K562 (cell line): ENCODE measurements around the gene SUCLG1. TPM values are rescaled to one million over a fixed set of nuclear protein-coding genes. Genes with fewer than 3 reads are reported as not detected.

Experiments
- CHCHD3 ChIP-seq: fragments of 250-450 bp; sonication (Bioruptor Pico); IDR thresholded peaks from 2 replicates; pipeline ENCODE4 v2.1.2; 2022; ENCODE audit warnings: mild to moderate bottlenecking
- PHF8 ChIP-seq: fragments of 200-600 bp; sonication (generic); IDR thresholded peaks from 2 replicates; pipeline ENCODE4 v1.6.1; 2012; ENCODE audit warnings: mixed run types, mild to moderate bottlenecking, inconsistent platforms, low read length, moderate library complexity, borderline replicate concordance
- PTTG1 ChIP-seq: fragments of 450-650 bp; IDR thresholded peaks from 2 replicates; pipeline ENCODE4 v1.6.1; 2016; ENCODE audit warnings: low read depth, mild to moderate bottlenecking, missing genetic modification characterization, missing compliant biosample characterization
- RBM14 ChIP-seq: fragments of 200-400 bp; formaldehyde crosslinking; IDR thresholded peaks from 2 replicates; pipeline ENCODE4 v1.6.1; 2018; ENCODE audit warnings: low read depth, mild to moderate bottlenecking, low read length, moderate library complexity, borderline replicate concordance; ENCODE audit not compliant: insufficient read depth
- RFX7 ChIP-seq: fragments of 250-450 bp; sonication (Bioruptor Pico); IDR thresholded peaks from 2 replicates; pipeline ENCODE4 v1.5.1; 2021; ENCODE audit warnings: mild to moderate bottlenecking
- SIN3A ChIP-seq, 2 experiments: fragments of 150-350 bp in 1 of 2; IDR thresholded peaks; 2 replicates each; pipeline ENCODE4 v1.6.1; 2011 to 2016; ENCODE audit warnings: borderline replicate concordance in 2 of 2, low read depth in 2 of 2, low read length in 2 of 2, mild to moderate bottlenecking in 2 of 2, moderate library complexity in 2 of 2; ENCODE audit not compliant: control insufficient read depth in 1 of 2
- SMAD1 ChIP-seq: fragments of 150-350 bp; IDR thresholded peaks from 2 replicates; pipeline ENCODE4 v1.6.1; 2014; ENCODE audit warnings: low read length, low read depth; ENCODE audit not compliant: partially characterized antibody
- SMARCC2 ChIP-seq: fragments of 450-650 bp; IDR thresholded peaks from 2 replicates; pipeline ENCODE4 v1.6.1; 2017; ENCODE audit warnings: antibody characterized with exemption, moderate library complexity, mild to moderate bottlenecking, low read depth
- STAT5B ChIP-seq: fragments of 250-450 bp; sonication (Bioruptor Pico); IDR thresholded peaks from 2 replicates; pipeline ENCODE4 v1.8.0; 2021; ENCODE audit warnings: mild to moderate bottlenecking, inconsistent platforms
- XRCC5 ChIP-seq: fragments of 200-400 bp; formaldehyde crosslinking; IDR thresholded peaks from 2 replicates; pipeline ENCODE4 v1.6.1; 2017; ENCODE audit warnings: low read depth, mild to moderate bottlenecking, low read length
- polyA plus RNA-seq, 8 experiments: library from polyadenylated mRNA; depleted of rRNA in 4 of 8; stranded (reverse) in 5 of 8; unstranded in 3 of 8; fragments of >200 nt; fragmentation: Nextera tagmentation in 2 of 8; fragmentation: Illumina TruSeq in 1 of 8; extraction: Ambion mirVana in 2 of 8; extraction: Trizol in 1 of 8; gene quantifications; 2 replicates each; pipeline versions ENCODE4 v1.2.1 to v1.2.3, GENCODE V29; 2011 to 2014; ENCODE audit warnings: inconsistent platforms in 1 of 8, missing spikeins in 1 of 8
- total RNA-seq, 7 experiments: library from RNA; depleted of rRNA in 6 of 7; stranded (reverse); fragments of >200 nt in 6 of 7; fragmentation: Illumina TruSeq in 2 of 7; extraction: Trizol in 2 of 7; gene quantifications; 2 replicates each; pipeline versions ENCODE4 v1.2.1 to v1.2.3, GENCODE V29; 2011 to 2021; ENCODE audit warnings: low replicate concordance in 1 of 7
- TF ChIP-seq, protein P1 (sequence below): fragments of 250-450 bp; sonication (Bioruptor Pico); IDR thresholded peaks from 2 replicates; pipeline ENCODE4 v1.9.0; 2021; ENCODE audit warnings: mild to moderate bottlenecking, inconsistent platforms
- TF ChIP-seq, protein P2 (sequence below): sonication (generic); formaldehyde crosslinking; IDR thresholded peaks from 2 replicates; pipeline ENCODE4 v1.8.1; 2022; ENCODE audit warnings: missing genetic modification reagents
- TF ChIP-seq, protein P3 (sequence below): fragments of 450-650 bp; conservative IDR thresholded peaks from 2 replicates; pipeline ENCODE4 v1.6.1; 2016; ENCODE audit warnings: missing genetic modification characterization, low read depth, mild to moderate bottlenecking, missing compliant biosample characterization, moderate library complexity
- TF ChIP-seq, protein P4 (sequence below): fragments of 450-650 bp; conservative IDR thresholded peaks from 2 replicates; pipeline ENCODE4 v1.6.1; 2016; ENCODE audit warnings: missing genetic modification characterization, low read depth, mild to moderate bottlenecking, control low read depth, missing compliant biosample characterization
- TF ChIP-seq, protein P5 (sequence below), 2 experiments: fragments of 250-450 bp in 1 of 2; fragments of 450-650 bp in 1 of 2; sonication (Bioruptor Pico) in 1 of 2; IDR thresholded peaks; 2 replicates each; pipeline versions ENCODE4 v1.6.1 to v1.8.0; 2016 to 2021; ENCODE audit warnings: mild to moderate bottlenecking in 2 of 2, moderate library complexity in 2 of 2, missing compliant biosample characterization in 1 of 2, missing genetic modification characterization in 1 of 2
- TF ChIP-seq, protein P6 (sequence below): fragments of 200-800 bp; sonication (Bioruptor generic); IDR thresholded peaks from 2 replicates; pipeline ENCODE4 v1.6.1; 2017; ENCODE audit warnings: missing genetic modification characterization, missing compliant biosample characterization

Gene SUCLG1
- total and polyA plus RNA-seq, 9 of the 15 experiments (the other 6 are each of a cell fraction or from before 2014, with no cell fraction given) = 90.5 to 325 (median 115) TPM

DNA sequence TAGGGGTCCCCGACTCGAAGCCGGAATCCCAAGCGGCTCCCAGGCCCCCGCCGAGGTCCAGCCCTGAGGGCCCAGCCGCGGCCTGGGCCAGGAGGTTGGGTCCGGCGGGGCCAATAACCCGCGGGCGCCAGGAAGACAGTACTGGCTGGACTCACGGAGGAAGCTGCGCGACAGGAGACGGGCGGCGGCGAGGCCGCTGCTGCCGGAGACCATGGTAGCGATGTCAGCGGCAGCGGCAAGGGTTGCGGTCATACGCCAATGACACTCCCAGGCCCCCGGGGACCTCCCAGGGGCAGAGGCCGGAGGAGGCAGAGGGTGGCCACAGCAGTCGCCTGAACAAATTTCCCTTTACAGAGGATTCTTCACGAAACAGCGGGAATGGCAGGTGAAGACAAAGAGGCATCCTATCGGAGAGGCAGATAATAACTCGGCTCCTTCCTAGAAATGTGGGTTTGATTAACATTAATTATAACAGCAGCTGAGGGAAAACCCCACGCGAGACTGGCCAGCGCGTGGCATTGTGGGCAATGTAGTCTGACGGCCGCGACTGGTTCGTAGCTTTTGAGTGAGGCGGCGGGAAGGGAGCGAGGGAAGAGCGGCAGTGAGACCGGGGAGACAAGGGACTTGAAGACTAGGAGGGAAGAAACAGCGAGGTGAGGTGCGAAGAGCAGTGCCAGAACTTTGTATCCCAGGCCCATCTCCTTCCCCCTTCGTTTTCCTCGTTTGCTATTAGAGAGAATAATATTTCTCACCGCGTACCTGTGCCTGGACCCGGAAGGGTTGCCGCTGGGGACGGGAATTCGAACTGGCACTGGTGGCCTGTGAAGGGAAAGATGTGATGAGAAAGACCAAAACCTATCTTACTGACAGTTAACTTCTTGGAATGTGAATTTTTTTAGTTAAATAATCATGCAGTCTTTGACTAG, at the start of gene SUCLG1 (continued):
- TF ChIP-seq STAT5B (CRISPR knock-in tag) = no peak
- peak; percentile 79 to 86; a peak in 3 of 4 replicates for TF ChIP-seq SIN3A (IDR thresholded peaks at IDR 0.05; ENCODE audit: borderline replicate concordance in 2 of 2, control insufficient read depth in 1 of 2, low read depth in 2 of 2, low read length in 2 of 2)
- TF ChIP-seq PHF8 = peak; percentile 82; the same call in 1 of the 2 replicates
- no peak for TF ChIP-seq RFX7 (CRISPR knock-in tag)
- TF ChIP-seq RBM14 = no peak
- TF ChIP-seq XRCC5 = no peak
- TF ChIP-seq, protein P1, sequence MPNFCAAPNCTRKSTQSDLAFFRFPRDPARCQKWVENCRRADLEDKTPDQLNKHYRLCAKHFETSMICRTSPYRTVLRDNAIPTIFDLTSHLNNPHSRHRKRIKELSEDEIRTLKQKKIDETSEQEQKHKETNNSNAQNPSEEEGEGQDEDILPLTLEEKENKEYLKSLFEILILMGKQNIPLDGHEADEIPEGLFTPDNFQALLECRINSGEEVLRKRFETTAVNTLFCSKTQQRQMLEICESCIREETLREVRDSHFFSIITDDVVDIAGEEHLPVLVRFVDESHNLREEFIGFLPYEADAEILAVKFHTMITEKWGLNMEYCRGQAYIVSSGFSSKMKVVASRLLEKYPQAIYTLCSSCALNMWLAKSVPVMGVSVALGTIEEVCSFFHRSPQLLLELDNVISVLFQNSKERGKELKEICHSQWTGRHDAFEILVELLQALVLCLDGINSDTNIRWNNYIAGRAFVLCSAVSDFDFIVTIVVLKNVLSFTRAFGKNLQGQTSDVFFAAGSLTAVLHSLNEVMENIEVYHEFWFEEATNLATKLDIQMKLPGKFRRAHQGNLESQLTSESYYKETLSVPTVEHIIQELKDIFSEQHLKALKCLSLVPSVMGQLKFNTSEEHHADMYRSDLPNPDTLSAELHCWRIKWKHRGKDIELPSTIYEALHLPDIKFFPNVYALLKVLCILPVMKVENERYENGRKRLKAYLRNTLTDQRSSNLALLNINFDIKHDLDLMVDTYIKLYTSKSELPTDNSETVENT (CRISPR knock-in tag) = no peak
- TF ChIP-seq, protein P2, sequence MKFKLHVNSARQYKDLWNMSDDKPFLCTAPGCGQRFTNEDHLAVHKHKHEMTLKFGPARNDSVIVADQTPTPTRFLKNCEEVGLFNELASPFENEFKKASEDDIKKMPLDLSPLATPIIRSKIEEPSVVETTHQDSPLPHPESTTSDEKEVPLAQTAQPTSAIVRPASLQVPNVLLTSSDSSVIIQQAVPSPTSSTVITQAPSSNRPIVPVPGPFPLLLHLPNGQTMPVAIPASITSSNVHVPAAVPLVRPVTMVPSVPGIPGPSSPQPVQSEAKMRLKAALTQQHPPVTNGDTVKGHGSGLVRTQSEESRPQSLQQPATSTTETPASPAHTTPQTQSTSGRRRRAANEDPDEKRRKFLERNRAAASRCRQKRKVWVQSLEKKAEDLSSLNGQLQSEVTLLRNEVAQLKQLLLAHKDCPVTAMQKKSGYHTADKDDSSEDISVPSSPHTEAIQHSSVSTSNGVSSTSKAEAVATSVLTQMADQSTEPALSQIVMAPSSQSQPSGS (CRISPR knock-in tag) = no peak
- TF ChIP-seq PTTG1 (tag) = no peak
- no peak for TF ChIP-seq SMAD1
- TF ChIP-seq, protein P3, sequence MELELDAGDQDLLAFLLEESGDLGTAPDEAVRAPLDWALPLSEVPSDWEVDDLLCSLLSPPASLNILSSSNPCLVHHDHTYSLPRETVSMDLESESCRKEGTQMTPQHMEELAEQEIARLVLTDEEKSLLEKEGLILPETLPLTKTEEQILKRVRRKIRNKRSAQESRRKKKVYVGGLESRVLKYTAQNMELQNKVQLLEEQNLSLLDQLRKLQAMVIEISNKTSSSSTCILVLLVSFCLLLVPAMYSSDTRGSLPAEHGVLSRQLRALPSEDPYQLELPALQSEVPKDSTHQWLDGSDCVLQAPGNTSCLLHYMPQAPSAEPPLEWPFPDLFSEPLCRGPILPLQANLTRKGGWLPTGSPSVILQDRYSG (tag) = peak; percentile 64; the same call in 1 of the 2 replicates
- no peak for TF ChIP-seq CHCHD3 (CRISPR knock-in tag)
- TF ChIP-seq, protein P4, sequence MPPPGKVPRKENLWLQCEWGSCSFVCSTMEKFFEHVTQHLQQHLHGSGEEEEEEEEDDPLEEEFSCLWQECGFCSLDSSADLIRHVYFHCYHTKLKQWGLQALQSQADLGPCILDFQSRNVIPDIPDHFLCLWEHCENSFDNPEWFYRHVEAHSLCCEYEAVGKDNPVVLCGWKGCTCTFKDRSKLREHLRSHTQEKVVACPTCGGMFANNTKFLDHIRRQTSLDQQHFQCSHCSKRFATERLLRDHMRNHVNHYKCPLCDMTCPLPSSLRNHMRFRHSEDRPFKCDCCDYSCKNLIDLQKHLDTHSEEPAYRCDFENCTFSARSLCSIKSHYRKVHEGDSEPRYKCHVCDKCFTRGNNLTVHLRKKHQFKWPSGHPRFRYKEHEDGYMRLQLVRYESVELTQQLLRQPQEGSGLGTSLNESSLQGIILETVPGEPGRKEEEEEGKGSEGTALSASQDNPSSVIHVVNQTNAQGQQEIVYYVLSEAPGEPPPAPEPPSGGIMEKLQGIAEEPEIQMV (tag) = no peak
- TF ChIP-seq SMARCC2 = no peak
- TF ChIP-seq, protein P5, sequence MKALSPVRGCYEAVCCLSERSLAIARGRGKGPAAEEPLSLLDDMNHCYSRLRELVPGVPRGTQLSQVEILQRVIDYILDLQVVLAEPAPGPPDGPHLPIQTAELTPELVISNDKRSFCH (CRISPR knock-in tag; IDR thresholded peaks at IDR 0.05) = no peak
- TF ChIP-seq, protein P5 (tag; IDR thresholded peaks at IDR 0.05) = peak; percentile 38; the same call in 1 of the 2 replicates
- TF ChIP-seq, protein P6, sequence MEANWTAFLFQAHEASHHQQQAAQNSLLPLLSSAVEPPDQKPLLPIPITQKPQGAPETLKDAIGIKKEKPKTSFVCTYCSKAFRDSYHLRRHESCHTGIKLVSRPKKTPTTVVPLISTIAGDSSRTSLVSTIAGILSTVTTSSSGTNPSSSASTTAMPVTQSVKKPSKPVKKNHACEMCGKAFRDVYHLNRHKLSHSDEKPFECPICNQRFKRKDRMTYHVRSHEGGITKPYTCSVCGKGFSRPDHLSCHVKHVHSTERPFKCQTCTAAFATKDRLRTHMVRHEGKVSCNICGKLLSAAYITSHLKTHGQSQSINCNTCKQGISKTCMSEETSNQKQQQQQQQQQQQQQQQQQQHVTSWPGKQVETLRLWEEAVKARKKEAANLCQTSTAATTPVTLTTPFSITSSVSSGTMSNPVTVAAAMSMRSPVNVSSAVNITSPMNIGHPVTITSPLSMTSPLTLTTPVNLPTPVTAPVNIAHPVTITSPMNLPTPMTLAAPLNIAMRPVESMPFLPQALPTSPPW (CRISPR knock-in tag) = peak; percentile 50; the same call in 1 of the 2 replicates
